HG02759 (cell line): ENCODE measurements around the gene TBC1D14.

Experiments
- ATAC-seq: cut with Tn5 transposase; IDR thresholded peaks from one replicate; pipeline ENCODE4 v1.9.1; 2021; ENCODE audit warnings: mild to moderate bottlenecking, moderate library complexity; ENCODE audit not compliant: unreplicated experiment

Gene TBC1D14

GRCh38 chr4:6909113-6909969 is at the start of gene TBC1D14:
Gene TBC1D14, plus strand, starts transcription at chr4:6909826. Its CDS starts 13,564 bp downstream, at chr4:6923390.
- ATAC-seq: peak; percentile 87

- no peak for ATAC-seq
These were observed 41.2 kb upstream of the TBC1D14 start for GRCh38 chr4:6868386-6868785.

- ATAC-seq: no peak
These were observed 39.7 kb upstream of the TBC1D14 start for GRCh38 chr4:6869944-6870343.

DNA sequence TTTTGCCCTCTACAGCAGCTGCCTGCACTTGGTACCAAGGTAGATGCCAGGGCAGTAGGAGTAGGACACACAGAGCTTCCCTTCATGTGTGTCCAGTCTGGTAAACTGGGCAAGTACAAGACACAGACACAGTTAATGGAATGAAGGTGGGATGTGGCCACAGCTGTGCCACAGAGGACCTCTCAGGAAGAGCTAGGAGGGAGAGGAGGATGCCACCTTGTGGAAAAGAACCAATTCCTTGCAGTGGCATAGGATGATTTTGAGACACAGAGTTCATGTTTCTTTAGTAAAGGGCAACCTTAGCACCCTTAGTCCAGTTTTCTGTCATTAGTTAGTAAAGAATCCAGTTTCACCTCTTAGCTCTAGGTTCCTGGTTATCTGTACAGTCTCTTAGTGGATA is 36.3 kb upstream of the TBC1D14 start:
- no peak for ATAC-seq

- ATAC-seq: peak; percentile 80
These were observed 35.7 kb upstream of the TBC1D14 start for GRCh38 chr4:6873792-6874461.

DNA sequence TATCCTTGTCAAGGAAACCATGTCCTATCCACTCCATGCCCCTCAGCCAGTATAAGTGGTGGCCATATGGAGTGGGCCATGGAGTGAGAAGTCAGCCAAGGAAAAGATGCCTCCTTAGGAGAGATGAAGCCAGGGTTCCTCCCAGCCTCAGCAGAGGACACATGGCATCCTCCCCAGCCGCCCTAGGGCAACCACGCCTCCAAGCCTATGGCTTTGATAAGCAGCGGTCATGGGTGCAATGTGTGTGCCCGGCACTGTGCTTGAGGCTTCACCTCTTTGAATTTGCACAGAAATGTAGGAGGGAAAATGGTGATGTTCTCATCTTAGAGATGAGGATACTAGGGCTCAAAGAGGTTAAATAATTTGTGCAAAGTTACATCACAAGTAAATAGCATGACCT is 34.6 kb upstream of the TBC1D14 start:
- no peak for ATAC-seq

GRCh38 chr4:6875431-6875831 is 34.2 kb upstream of the TBC1D14 start:
- no peak for ATAC-seq

DNA sequence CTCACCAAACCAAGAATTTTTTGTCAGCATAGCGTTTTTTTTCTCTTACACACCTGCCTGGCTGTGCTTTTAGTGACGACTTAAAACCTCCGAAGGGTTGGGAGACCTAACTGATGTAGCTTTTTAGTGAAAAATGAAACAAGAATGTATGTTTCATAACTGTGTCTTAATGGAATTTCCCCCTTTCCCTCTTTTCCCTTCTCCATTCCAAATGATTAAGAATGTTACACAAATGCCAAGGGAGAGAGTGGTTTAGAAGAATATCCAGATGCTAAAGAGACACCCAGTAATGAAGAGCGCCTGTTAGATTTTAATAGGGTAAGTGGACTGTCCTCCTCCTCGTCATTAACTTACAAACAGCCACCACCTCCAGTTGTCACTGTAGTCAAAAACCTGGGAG is 33.2 kb upstream of the TBC1D14 start:
- ATAC-seq: no peak

- ATAC-seq: no peak
These were observed 32.6 kb upstream of the TBC1D14 start for GRCh38 chr4:6877067-6877466.

DNA sequence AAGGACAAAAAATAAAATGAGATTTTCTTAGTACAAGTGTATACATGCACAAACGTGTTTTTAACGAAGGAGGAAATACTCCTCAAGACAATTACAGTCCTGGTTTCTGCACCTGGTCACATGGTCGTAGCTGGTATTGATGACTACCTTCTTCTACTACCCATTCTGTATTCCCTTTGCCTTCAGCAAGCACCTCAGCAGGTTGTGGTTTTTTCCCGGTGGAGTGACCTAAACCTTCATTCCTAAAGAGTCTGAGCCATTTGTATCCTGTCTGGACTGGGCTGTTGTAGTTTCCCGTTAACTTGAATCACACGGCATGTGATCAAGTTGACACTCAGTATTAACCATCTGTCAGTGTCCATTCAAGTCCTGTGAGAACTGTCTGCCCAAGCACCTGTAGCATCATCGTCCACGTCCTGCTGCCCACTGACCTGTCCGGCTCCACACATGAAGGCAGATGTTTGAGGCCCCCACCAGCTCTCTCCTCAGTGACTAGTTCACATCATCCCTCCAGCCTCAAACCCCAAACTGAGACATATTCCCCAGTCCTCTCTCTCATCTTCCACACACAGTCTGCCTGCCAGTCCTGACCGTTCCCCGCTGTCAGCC is 31.1 kb upstream of the TBC1D14 start:
- ATAC-seq: no peak

DNA sequence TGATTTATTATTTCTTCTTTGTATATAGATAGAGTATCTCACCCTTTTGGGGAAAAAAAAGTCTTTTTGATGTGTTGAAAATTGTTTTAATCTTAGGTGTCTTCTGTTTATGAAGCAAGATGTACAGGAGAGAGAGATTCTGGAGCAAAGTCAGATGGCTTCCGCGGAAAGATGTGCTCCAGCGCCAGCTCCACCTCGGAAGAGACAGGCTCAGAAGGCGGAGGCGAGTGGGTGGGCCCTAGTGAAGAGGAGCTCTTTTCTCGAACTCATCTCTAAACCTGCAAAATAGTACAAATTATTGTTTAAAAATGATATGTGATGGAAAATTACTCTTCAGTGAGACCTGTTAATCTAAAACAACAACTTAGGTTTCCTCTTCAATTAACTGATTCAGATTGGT is 28.9 kb upstream of the TBC1D14 start:
- ATAC-seq: no peak

GRCh38 chr4:6881908-6882307 is 27.7 kb upstream of the TBC1D14 start:
- ATAC-seq: no peak

DNA sequence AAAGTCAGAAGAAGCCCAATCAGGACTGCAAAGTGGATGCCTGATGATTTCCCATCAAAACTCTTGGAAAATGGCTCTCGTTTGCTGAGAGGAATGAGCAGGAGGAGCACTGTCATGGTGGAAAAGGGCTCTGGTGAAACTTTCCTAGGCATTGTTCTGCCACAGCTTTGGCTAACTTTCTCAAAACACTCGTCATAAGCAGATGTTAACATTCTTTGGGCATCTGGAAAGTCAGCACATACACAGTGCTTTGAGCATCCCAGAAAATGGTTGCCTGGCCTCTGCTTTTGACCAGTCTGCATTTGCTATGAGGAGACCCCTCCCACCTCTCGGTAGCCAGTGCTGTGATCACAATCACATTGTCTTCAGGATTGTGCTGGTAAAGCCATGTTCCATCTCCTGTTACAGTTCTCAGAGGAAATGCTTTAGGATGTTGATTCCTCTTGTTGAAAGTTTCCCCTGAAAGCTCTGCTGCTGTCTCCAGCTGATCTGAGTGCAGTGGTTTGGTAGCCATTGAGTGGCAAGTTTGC is 25.2 kb upstream of the TBC1D14 start:
- no peak for ATAC-seq

DNA sequence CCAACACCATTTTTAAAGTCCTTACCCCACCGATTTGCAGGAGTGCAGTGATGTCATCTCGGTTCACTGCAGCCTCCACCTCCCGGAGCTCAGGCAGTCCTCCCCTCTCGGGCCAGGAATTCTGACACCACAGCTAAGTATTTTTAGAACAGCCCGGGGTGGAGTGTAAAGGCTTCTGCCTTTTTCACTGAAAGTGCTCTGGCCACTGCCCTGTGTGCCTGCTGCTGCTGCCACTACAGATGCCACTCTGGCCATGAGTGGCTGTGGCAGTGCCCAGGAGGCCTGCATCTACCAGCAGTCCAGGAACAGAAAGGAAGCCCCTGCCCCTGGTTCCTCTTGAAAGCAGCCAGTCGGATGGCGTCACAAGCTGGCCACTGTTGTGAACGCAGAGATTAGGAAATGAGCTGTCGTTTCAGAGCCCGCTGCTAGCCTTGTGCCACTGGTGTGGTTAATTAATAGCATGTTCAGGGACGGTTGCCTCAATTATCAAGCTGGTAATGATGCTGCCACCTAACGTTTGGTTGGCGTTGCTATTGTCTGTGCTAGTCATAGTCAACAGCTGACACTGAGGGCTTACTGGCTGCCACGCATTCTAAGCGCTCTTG is 23.6 kb upstream of the TBC1D14 start:
- peak; percentile 65 for ATAC-seq

DNA sequence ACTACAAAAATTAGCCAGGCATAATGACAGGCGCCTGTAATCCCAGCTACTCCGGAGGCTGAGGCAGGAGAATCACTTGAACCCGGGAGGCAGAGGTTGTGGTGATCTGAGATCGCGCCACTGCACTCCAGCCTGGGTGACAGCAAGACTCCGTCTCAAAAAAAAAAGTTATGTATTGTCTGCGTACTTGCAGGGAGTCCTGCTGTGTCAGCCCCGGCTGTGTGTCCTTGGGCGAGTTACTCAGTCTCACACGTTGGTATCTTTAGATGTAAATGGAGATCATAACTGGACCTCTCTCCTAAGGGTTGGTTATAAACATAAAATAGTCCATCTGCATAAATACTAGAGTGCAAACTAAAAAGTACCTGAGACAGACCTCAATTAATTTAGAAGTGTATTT is 22.7 kb upstream of the TBC1D14 start:
- ATAC-seq: no peak

- ATAC-seq: no peak
These were observed 21.8 kb upstream of the TBC1D14 start for GRCh38 chr4:6887591-6888371.

DNA sequence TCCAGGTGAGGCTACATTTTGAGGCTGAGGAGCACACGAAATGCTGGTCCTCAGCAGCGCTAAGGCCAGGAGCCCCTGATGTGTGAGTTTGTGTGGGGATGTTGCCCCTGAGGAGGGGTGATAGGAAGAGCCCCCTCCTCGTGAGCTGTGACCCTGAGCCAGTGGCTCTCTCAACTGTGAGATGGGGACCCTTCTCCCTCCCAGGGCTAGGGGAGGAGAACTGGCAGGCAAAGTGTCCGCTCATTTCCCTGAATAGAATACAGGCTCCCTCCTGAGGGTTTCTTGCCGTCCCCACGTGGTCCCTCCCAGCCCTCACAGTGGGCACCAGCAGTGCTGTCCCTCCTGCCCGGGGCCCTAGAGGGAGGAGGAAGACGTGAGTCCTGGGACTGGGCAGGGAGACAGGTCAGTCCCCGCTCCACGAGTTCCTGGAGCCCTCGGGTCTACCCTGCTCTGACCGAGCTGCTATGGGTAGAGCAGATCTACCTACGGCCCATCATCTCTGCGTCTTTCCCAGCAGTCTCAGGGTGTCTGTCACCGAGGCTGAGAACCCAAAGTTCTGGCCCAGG is 21.0 kb upstream of the TBC1D14 start:
- ATAC-seq: no peak

DNA sequence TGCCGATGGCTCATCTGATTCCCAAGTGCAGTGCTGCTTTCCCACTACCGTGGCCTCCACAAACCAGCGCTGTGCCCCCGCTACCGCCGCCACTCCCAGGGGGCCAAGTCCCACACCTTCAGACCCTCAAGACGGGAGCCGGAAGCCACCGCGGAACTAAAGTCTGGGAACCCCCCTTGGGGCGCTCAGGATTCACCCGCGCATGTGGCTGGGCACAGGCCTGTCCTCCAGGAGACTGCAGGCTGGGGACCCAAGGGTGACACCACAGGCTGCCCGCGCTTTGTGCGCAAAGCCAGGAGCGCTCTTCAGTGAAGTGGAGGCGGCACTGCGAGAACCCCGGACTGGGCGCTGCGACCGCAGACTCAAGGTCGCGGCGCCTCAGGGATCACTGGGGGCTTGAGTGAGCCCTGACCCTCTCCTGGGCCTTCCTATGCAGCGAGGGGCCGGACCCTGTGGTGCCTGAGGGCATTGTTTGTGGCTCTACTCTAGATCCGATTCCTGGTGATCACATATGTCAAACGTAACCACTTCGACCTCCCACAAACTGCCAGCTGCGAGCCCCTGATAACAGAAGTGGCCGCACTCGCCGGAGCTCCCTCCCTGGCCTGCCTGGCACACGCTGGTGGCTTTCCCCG is 20.4 kb upstream of the TBC1D14 start:
- no peak for ATAC-seq

DNA sequence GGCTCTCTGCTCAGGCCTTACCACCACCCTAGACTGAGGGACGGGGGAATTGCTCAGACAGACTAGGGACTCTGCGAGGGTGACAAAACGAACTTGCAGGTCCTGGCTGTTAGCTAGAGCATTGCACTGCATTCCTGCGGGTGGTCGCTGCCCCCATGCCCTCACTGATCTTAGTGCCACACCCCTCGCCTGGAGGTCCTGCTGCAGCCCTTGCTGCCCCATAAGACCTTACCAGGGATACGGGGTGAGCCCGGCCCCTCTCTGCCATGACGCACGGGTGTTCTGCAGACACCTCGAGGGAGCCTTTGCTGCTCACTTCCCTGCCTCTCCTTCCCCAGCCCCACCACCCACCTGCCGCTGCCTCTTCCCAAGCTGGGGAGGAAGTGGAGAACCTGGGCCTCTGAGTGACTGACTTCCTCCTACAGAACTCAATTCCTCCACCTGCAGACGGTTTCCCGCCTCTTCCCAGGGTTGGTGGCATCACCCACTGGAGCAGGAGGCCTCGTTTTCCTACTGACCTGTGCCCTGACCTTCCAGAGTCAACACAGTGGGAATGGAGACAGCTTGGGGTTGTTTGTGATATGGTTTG is 19.8 kb upstream of the TBC1D14 start:
- ATAC-seq: no peak
